NCI-H1105 (cell line): ENCODE measurements around the gene SBF2.
A peak's percentile ranks its signal among the peaks of the same experiment; 100 is the strongest.

Experiments used
- DNase-seq: peaks from one replicate; lab custom pipeline; 2025; lab: John Stamatoyannopoulos, UW

SBF2 gene

GRCh38 chr11:9851366-9851765 is 442.7 kb downstream of the SBF2 start:
- no peak for DNase-seq

- DNase-seq: no peak
These were observed 443.7 kb downstream of the SBF2 start for GRCh38 chr11:9850224-9850895.

DNA sequence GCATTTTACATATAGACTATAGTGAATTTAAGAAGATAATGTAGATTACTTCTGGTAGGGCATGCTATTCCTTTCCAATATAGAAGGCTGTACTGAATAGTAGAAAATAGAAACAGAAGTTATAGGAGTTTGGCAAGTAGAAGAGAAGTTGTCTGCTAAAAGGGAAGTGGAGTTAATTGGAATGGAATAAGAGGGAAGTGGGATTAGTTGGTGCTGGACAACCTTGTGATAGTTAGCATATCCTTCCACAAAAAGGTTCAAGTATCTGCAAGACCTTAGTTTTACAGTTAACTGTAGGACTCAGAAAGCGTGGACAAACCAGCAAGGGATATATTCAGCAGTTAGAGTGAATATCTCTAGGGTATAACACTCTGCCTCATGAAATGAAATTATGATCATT is 444.6 kb downstream of the SBF2 start:
- DNase-seq: no peak

GRCh38 chr11:9847636-9848035 is 446.4 kb downstream of the SBF2 start:
- no peak for DNase-seq

- DNase-seq: no peak
These were observed 451.1 kb downstream of the SBF2 start for GRCh38 chr11:9842923-9843322.

GRCh38 chr11:9840460-9841004 is 453.5 kb downstream of the SBF2 start:
- no peak for DNase-seq

- DNase-seq: no peak
These were observed 454.5 kb downstream of the SBF2 start for GRCh38 chr11:9839550-9839949.

GRCh38 chr11:9838961-9839360 is 455.1 kb downstream of the SBF2 start:
- no peak for DNase-seq

- no peak for DNase-seq
These were observed 455.8 kb downstream of the SBF2 start for GRCh38 chr11:9838229-9838628.

DNA sequence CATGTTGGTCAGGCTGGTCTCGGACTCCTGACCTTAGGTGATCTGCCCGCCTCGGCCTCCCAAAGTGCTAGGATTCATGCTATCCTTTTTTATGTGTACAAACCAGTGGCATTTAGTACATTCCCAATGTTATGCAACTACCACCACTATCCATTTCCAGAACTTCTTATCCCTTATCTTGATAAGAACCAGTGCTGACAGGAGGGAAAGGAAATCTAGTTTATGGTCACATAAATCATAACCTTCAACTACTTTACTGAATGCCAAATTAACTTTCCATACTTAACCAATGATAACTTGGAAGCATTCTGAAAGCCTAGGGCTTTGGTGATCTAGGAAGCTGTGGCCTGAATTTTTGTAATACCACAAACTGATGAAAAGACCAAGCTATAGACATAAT is 459.7 kb downstream of the SBF2 start:
- DNase-seq: no peak

- peak; percentile 33 for DNase-seq
These were observed 462.9 kb downstream of the SBF2 start for GRCh38 chr11:9831122-9831521.

GRCh38 chr11:9827708-9828107 is 466.3 kb downstream of the SBF2 start:
- no peak for DNase-seq

DNA sequence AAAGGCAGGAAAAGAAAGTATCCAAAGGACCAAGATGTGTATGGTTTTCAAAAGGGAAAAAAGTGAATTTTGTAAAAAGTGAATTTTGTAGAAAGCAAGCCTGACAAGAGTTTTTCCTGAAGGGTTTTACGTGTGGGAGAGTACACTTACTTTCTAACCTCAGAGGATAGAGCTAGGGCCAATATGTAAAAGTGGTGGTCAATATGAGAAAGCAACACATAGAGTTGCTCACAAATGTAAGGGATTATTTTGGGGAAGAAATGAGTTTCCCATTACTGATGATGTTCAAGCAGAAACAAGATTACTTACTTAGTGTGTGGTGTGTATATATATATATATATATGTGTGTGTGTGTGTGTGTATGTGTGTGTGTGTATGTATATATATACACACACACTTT is 467.6 kb downstream of the SBF2 start:
- no peak for DNase-seq

GRCh38 chr11:9825895-9826294 is 468.1 kb downstream of the SBF2 start:
- DNase-seq: no peak

GRCh38 chr11:9825315-9825714 is 468.7 kb downstream of the SBF2 start:
- DNase-seq: no peak

- DNase-seq: no peak
These were observed 470.1 kb downstream of the SBF2 start for GRCh38 chr11:9823887-9824385.

DNA sequence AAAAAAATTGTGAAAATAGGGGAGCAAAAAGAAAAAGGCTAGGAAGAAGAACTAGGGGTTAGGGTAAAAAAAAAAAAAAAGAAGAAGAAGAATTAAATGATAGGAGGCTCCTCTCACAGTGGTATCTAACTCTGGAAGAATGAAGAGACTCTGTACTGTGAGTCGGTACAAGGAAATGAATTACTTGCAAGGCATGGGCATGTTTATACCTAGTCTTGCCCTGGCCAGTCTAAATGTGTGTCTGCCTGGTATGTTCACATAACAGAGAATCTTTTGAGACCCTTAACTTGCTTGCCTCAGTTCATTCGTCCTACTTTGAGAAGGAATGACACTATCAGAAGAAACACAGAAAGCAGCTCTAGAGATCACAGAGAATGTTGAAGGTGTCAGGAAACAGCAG is 470.6 kb downstream of the SBF2 start:
- DNase-seq: no peak

DNA sequence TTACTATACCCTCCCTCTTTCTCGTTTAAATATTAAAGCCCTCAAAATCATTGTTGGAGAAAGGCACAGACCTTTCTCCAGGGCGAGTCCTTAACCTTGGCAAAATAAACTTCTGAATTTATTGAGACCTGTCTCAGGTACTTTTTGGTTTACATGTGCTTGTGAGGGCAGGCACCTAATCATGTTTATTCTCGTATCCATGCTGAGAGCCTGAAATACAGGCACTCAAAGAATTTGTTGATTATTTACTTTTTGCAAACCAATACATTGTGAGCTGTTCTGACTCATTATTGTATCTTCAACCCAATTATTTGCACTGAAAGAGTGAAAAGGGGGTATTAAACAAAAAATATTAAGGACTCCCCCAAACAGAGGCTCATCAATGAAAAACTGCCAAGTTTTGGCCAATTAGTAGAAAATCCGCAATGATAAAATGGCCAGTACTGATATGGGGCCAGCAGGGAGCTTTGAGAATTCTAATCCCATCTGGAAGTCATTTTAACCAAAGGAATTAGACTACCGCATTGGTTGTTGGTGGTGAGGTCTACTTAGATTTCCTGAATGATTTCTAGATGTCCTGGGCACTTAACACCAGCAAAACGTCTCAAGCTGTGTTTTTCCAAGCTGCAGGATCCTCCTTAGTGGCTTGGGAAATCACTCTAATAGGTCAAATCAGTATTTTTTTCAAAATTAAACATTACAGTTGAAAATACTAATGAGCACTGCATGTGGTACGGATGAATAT is 472.8 kb downstream of the SBF2 start:
- DNase-seq: no peak

DNA sequence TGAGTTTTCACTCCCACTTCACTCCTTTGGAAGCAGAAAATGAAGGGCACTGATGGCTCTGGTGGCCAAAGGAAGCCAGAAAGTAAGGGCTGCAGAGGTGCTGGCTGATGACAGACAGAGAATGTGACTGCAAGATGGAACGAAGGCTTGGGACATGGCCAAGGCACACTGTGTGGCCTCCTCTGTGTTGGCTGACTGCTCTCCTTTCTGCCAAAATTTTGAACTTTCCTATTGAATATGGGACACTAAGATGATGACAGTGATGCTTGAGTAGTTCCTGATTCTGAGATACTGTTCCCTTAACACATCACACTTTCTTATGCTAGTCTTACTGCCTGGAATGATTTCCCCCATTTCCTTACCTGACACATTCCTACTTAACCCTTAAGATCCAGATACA is 473.8 kb downstream of the SBF2 start:
- no peak for DNase-seq

GRCh38 chr11:9817191-9817590 is 476.8 kb downstream of the SBF2 start:
- no peak for DNase-seq

DNA sequence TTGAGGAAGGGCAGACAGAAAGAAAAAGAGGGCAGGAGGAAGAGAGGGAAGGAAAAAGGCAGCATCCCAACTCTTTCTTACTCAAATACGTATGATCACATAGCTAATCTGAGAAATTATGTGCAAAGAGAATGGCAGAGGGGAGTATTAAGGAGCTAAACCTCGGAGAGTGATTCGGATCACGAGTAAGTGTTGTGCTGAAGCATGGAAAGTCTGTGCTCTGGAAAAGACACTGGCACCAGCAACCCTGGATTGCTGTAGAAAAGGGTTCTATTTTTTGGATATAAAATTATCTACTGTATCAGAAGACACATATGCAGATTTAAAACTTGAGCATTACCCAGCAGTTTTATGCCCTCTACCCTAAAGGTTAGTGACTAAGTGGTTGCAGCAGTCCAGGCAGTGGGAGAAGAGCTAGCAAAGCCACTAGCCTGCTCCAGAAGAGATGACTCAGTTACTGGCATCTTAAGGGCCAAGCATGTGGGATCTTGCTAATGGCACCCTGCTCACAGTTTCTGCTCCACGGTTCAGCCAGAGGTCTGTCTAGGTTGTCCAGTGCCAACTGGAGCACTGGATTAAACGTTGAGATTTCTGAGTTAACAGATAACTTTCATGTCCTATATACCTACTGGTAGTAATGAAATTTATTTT is 478.4 kb downstream of the SBF2 start:
- no peak for DNase-seq

DNA sequence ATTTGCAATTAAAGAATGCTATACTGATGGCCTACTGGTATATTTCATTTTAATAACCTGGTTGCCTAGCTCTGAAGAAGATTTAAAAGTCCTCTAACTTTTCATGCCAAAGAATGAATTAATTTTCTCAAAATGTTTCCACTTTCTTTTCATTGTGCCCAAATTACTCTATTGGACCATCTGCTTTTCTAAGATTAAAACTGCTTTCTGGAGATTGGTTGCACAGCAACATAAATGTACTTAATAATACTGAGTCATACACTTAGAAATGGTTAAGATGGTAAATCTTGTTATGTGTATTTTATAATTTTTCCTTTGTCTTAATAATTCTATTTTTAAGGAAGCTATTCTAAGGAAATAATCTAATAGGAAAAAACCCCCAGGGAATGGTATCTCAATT is 479.9 kb downstream of the SBF2 start:
- no peak for DNase-seq

DNA sequence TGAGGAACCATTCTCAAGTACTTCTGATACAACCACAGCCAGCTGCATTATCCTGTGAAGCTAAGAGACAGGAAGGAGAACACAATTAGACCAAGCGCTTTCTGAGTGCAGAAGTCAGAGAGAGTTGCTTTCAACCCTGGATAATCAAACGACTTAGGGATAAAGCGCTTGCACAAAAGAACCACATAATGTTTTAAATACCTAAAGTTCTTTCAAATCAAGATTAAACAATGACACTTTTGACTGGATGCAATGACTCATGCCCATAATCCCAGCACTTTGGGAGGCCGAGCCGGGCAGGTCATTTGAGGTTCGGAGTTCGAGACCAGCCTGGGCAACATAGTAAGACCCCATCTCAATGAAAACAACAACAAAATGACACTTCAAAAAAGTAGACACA is 485.1 kb downstream of the SBF2 start:
- no peak for DNase-seq
